ENCODE results near the gene PNKD.

Gene PNKD

DNA sequence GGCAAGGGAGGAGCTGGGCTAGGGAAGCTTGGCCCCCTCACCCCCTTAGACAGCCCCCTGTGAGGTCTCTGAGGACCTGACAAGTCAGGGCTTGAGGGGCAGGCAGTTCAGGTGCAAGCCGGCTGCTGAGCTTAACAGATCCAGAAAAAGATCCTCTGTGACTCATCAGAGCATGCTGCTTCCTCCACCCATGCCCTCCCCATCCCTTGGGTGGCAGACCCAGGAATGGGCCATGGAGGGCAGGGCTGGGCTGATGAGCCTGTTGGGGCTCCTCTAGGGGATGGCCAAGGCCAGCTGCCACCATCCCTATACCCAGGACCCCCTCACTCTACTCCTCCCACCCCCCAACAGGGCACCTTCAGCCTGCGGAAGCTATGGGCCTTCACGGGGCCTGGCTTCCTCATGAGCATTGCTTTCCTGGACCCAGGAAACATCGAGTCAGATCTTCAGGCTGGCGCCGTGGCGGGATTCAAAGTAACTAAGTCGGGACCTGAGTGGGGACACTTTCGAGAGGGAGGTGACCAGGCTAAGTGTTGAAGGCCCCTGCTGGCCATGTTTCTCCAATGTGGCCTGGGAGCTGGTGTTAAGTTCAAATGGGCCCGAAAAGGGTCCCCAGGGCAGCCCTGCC is 113.7 kb downstream of the PNKD start:
- DNase-seq: no peak

DNA sequence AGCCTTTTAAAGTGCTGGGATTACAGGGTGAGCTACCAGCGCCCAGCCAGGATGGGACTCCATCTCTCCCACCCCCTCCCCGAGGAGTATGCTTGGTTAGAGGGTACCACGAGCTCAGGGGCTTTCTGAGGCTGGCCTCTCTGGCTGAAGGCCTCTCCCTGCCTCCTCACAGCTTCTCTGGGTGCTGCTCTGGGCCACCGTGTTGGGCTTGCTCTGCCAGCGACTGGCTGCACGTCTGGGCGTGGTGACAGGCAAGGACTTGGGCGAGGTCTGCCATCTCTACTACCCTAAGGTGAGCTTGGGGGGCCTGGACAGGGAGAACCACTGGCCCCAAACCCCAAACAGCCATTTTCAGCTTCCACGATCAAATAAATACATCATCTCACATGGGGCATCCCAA is 114.7 kb downstream of the PNKD start:
- DNase-seq: no peak

DNA sequence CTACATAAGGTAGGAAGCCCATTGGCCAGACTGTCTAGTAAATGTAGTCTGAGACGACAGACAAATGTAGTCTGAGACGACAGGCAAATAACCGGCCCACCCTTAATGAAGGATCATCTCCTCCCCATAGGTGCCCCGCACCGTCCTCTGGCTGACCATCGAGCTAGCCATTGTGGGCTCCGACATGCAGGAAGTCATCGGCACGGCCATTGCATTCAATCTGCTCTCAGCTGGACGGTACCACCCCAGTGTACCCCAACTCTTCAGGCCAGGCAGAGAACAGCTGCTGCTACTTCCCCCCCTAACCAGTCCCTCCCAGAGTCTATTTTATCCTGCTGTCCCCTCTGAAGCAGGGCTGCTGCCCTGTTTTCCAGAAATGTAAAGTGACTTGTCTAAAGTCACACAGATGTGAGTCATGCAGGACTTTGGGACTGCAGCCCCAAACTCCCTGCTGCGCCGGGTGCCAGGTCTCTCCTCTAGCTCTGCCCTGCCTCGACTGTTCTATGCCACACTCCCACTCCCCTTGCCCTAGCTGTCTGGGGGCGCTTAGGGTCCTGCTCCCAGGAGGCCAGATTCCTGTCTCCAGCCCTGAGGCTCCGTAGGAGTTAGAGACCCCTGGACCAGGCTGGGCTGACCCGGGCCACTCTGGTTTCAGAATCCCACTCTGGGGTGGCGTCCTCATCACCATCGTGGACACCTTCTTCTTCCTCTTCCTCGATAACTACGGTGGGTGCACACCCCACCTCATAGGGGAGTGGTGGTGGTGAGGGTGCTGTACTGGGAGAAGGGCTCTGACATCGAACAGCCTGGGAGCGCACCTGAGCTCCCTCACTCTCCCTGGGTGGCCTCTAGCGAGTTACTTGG is 116.4 kb downstream of the PNKD start:
- no peak for DNase-seq

DNA sequence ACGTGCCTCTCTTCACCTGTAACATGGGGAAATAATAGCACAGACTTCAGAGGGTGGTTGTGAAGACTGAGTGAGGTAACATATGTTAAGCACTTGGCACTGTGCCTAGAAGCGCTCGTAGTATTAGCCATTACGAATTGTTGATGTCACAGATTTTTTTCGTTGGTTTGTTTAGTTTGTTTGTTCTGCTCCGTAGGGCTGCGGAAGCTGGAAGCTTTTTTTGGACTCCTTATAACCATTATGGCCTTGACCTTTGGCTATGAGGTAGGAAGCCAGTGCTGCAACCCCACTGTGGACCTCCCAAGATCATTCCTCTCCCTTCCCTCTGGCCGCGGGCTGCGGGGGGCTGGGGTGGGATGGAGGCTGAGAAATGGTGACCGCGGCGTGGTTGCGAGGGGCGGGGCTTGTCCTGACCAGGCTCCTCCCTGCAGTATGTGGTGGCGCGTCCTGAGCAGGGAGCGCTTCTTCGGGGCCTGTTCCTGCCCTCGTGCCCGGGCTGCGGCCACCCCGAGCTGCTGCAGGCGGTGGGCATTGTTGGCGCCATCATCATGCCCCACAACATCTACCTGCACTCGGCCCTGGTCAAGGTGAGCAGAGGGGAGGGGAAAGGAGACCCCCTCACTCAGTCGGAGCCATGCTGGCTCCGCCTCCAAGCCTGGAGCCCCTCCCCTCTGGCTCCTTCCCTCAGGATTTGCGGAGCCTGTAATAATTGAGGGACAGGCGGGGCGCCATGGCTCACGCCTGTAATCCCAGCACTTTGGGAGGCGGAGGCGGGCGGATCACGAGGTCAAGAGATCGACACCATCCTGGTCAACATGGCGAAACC is 117.3 kb downstream of the PNKD start:
- DNase-seq: no peak

DNA sequence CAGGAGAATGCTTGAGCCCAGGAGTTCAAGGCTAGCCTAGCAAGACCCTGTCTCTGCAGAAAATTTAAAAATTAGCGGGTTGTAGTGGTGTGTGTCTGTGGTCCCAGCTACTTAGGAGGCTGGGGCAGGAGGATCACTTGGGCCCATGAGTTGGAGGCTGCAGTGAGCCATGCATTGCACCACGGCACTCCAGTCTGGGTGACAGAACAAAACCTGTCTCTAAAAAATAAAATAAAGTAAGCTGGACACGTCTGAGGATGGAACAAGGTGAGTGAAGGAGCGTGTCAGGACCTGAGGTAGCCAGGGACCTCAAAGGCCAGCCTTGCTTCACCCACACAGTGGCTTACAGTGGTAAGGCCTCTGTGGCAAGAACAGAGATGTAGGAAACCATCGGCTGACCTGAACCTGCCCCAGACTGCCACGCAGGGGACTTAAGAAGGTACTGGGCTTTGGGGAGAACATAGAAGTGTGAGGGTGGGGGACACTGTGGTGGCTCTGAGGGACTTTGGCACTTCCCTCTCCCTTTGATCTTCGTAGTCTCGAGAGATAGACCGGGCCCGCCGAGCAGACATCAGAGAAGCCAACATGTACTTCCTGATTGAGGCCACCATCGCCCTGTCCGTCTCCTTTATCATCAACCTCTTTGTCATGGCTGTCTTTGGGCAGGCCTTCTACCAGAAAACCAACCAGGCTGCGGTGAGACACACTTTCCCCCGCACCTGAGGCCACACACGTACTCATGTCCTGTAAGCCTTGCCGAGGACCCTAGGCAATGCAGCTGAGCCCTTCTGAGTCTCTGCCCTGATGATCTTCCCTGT is 119.2 kb downstream of the PNKD start:
- DNase-seq: no peak

DNA sequence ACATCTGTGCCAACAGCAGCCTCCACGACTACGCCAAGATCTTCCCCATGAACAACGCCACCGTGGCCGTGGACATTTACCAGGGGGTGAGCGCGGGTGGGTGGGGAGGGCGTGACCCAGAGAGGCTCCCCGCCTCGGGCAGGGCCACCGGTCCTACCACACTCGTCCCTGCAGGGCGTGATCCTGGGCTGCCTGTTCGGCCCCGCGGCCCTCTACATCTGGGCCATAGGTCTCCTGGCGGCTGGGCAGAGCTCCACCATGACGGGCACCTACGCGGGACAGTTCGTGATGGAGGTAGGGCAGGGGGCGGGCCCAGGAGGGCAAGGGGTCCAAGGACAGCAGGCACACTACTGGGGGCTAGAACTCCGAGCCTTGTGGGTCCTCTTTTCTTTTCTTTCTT is 120.9 kb downstream of the PNKD start:
- DNase-seq: no peak

DNA sequence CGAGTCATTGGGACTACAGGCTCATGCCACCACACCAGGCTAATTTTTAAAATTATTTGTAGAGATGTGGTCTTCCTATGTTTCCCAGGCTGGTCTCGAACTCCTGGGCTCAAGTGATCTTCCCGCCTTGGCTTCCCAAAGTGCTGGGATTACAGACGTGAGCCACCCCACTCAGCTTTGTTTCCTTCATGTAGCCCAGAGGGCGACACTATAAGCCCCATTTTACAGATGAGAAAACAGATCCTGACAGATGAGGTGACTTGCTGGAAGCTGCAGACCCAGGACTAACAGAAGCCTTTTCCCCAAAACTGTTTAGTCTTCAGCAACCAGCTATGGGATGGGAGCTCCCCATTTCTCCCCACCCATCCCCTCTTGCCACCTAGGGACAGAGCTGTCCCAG is 122.1 kb downstream of the PNKD start:
- DNase-seq: no peak

DNA sequence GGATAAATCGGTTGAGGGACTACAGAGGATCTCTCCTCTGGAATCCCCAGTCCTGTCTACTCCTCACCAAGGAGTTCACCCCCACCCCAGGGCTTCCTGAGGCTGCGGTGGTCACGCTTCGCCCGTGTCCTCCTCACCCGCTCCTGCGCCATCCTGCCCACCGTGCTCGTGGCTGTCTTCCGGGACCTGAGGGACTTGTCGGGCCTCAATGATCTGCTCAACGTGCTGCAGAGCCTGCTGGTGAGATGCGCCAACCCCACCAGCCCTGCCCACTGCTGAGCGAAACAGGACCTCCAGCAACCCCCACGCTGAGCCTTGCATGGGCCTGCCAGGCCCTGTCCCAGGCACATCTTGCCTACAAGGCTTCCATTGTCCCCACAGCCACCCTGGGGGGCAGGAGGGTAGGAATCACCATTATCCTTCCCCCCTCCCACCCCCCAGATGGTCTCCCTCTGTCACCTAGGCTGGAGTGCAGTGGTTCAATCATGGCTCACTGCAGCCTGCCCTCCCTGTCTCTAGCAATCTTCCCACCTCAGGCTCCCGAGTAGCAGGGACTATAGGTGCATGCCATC is 122.7 kb downstream of the PNKD start:
- DNase-seq: no peak

DNA sequence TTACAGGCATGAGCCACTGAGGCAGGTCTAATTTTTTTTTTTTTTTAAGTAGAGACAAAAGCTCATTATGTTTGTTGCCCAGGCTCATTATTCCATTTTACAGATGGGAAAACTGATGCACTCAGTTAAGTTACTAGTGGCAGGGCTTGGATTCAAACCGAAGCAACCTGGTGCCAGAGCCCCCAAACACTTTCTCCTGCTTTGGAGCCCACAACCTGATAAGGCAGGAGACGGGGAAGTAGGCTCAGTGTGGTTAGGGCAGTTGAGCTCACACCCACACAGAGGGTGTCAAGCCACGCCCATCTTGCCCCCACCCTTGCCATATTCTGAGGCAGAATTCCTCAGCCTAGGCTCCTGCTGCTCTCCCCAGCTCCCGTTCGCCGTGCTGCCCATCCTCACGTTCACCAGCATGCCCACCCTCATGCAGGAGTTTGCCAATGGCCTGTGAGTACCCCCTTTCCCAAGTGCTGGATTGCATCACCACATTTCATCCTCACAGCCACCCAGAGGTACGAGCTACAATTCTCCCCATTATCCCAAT is 123.5 kb downstream of the PNKD start:
- DNase-seq: no peak

DNA sequence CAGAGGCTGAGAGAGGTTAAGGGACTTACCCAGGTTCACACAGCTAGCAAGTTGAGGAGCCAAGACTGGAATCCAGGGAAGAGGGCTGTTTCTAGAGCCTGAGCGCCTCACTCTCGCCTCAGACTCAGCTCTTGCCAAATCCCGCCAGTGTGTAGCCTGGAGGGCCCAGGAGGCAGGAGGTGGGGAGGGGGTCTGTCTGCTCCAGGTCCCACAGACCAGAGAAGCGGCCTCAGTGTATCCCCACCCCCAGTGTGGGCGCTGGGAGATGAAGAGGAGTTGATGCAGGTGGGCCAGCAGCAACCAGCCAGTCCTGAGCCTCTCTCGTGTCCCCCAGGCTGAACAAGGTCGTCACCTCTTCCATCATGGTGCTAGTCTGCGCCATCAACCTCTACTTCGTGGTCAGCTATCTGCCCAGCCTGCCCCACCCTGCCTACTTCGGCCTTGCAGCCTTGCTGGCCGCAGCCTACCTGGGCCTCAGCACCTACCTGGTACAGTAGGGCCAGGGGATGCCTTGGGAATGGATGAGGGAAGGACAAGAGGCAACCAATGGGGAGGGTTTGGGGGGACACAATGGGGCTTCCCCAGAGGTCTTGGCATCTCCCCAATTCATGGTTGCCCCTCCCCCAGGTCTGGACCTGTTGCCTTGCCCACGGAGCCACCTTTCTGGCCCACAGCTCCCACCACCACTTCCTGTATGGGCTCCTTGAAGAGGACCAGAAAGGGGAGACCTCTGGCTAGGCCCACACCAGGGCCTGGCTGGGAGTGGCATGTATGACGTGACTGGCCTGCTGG is 124.2 kb downstream of the PNKD start:
- DNase-seq: no peak

DNA sequence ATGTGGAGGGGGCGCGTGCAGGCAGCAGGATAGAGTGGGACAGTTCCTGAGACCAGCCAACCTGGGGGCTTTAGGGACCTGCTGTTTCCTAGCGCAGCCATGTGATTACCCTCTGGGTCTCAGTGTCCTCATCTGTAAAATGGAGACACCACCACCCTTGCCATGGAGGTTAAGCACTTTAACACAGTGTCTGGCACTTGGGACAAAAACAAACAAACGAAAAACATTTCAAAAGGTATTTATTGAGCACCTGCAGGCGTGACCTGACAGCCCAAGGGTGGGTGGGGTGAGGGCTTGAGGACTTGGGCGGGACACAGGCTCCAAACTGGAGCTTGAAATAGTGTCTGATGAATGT is 124.7 kb downstream of the PNKD start:
- no peak for DNase-seq

DNA sequence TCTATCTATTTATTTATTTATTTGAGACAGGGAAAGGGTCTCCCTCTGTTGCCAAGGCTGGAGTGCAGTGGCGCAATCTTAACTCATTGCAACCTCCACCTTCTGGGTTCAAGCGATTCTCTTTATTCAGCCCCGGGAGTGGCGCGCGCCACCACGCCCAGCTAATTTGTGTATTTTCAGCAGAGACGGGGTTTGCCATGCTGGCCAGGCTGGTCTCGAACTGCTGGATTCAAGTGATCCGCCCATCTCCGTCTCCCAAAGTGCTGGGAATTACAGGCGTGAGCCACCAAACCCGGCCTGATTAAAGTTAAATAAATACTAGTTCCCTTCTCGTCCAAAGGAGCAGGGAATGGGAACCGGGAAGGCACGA is 125.1 kb downstream of the PNKD start:
- no peak for DNase-seq

DNA sequence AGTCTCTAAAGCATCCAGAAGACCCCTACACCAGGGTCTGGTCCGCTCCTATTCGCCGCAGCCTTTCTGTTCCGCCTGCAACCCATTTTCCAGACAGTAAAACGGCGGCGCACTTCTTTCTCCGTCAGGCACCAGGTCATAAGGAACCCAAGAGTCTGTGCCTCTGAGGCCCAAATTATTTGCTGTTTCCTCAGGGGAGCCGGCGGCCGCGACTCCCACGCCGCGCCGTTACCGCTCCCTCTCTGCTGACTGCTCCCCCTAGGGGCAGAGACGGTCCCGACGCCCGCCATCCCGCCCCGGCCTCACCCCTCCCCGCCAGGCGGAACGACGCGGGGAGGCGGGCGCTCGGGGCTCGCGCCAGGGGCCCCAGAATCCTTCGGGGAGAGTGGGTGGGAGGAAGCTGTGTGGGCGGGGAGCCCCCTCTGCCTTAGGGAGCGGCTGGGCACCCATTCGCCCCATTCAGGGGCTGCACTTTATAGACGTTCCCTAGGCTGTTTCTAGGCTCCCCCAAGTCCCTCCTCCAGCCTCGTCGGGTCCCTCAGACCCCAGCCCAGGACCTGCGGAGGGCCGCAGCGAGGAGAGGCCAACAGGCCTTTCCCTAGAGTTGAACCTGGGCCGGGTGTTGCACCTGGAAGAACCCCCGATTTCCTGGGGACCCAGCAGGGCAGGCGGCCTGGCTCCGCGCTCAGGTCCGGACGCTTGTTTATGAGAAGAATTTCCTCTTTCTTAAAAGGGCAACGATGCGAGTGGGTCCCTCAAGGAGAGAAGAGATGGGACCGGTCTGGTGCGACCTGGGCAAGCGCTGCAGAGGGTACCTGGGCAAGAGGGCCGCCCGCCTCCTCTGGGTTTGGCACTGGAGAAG is 125.7 kb downstream of the PNKD start:
- DNase-seq: peak; percentile 97

All from activated effector memory CD4-positive, alpha-beta T cell treated with anti-CD3 and anti-CD28 coated beads, Interleukin-2, amount 50 U/mL, for 16 hours (primary cell).